Glomerular visceral epithelial cell (primary cell): ENCODE data around the gene TNNI2.
"Not testable (repeated sequence)": the region's sequence is repeated elsewhere in the genome, so short reads cannot be mapped to it uniquely, and the experiment has no call there.

Experiments used
- DNase-seq: peaks from one replicate; pipeline ENCODE4 v3.0.0-alpha.2; 2016; ENCODE audit errors: extremely low spot score

TNNI2 gene

GRCh38 chr11:1874441-1875092, 35.8 kb downstream of the TNNI2 start:
- DNase-seq: not testable (repeated sequence)

DNA sequence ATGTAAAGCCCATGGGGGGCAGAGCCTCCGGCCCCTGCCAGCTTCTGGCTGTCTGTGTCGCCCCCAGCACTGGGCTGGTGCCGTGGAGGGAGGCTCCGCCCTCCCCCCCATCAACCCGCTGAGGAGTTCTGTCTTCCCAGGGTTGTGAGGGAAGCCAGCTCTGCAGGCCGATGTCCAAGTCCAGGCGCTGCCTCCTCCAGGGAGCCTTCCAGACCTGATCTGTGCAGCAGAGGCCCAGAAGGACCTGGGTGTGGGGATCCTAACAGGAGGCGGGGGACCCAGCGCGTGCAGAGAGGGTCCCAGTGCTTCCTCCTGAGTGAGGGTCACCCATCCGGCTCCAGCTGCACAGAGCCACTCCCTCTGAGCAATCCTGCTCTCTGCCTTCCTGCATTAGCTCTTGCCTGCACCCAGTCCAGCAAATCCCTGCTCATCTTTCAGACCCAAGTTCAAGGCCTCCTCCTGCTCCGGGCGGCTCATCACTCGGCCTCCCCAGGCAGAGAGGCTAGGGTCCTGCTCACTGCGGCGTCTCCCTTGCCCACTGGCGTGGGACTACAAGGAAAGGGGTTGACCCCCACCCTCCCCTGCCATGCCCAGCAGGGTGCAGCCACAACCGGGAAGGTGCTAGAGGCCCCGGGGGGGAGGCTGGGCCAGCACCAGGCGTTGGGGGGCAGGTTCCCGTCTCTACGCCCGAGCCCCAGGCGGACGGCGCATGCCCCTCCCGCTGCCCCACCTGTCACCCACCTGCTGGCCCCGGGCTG, 36.5 kb downstream of the TNNI2 start:
- DNase-seq: no peak

GRCh38 chr11:1875851-1876301, 37.1 kb downstream of the TNNI2 start:
- not testable (repeated sequence) for DNase-seq

- DNase-seq: no peak
Measured at GRCh38 chr11:1876361-1877063, 37.7 kb downstream of the TNNI2 start.

GRCh38 chr11:1877211-1878136, 38.7 kb downstream of the TNNI2 start:
- DNase-seq: no peak

DNA sequence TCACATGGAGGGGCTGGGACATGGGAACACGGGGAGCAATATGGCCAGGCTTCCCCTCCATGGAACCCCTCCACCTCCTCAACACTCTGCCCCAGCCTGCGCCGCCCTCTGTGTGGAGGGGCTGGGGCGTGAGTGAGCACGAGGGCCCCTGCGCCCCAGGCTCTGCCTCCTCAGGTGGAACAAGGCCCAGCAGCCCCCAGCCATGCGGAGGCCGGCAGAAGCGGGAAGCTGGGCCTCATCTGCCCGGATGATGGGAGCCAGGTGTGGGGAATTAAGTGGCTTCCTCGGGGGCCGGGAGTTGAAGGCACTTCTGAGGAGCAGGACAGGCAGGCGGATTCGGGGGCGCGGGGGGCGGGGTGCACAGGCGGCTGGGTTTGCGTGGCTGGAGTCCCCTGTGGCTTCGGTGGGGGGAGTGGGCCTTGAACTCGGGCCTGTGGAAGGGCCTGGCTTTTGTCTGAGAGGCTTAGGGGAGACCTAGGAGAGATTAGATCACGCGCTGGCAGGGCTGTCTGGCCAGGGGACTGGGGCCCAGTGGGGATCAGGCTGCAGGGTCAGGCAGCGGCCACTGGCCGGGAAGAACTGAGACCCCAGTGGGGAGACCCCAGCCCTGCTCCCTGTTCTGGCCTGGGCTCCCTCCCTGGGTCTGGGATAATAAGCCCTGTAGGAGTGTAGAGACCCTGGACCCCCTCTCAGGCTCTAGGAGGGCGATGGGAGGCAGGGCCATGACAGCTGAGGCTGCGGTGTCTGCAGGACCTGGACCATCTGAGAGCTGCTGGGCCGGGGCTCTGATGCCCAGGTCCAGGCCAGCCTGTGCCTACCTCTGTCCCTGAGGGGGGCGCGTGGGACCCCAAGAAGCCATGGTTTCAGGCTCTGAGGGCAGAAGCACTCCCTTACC, 39.6 kb downstream of the TNNI2 start:
- no peak for DNase-seq

DNA sequence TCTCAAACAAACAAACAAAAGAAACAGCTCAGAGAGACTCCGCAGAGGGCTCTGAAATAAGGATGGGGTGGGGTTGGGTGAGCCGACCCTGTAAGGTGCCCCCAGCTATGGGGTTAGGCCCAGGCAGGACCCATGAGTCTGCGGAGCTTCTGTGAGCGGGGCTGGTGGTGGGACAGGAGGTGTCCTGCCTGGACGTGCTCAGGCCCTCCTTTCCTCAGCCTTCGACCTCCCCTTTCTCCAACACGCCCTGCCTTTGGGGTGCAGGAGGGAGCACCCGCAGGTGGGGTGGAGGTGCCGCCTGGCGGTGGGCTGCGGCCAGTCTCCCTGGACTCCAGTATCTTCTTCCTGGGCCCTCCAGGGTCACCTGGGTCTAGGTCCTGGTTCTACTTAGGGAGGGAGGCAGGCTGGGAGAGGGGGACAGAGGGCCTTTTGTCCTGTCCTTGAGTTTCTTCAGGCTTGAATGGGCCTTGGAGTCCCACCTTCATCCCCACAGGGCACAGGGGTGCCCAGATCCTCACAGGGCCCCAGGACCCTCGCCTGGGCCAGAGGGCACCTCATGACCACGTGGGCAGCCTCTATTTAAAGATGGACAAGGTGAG, 40.7 kb downstream of the TNNI2 start:
- DNase-seq: no peak

GRCh38 chr11:1879941-1880720, 41.4 kb downstream of the TNNI2 start:
- no peak for DNase-seq

DNA sequence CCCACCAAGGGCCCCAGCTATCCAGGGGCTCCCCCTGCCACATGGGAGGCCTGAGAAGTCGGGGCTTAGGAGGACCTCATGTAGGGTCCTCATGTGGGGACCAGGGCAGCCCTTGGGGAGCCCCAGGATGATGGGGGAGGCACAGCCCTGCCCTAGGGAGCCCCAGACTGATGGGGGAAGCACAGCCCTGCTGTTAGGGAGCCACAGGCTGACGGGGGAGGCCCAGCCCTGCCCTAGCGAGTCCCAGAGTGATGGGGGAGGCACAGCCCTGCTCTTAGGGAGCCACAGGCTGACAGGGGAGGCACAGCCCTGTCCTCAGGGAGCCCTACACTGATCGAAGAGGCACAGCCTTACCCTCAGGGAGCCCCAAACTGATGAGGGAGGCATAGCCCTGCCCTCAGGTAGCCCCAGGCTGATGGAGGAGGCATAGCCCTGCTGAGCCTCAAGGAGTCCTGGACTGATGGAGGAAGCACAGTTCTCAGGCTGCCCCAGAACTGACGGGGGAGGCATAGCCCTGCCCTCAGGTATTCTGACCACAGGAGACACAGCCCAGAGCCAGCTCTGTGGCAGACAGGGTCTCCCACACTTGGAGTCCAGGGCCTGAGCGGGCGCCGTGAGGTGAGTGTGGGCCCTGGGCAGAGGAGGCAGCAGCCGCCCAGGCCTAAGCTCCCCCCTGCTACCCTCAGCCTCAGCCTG, 42.1 kb downstream of the TNNI2 start:
- no peak for DNase-seq

- DNase-seq: no peak
Measured at GRCh38 chr11:1881442-1882264, 42.9 kb downstream of the TNNI2 start.

GRCh38 chr11:1882265-1883238, 43.8 kb downstream of the TNNI2 start:
- peak; percentile 59 for DNase-seq

DNA sequence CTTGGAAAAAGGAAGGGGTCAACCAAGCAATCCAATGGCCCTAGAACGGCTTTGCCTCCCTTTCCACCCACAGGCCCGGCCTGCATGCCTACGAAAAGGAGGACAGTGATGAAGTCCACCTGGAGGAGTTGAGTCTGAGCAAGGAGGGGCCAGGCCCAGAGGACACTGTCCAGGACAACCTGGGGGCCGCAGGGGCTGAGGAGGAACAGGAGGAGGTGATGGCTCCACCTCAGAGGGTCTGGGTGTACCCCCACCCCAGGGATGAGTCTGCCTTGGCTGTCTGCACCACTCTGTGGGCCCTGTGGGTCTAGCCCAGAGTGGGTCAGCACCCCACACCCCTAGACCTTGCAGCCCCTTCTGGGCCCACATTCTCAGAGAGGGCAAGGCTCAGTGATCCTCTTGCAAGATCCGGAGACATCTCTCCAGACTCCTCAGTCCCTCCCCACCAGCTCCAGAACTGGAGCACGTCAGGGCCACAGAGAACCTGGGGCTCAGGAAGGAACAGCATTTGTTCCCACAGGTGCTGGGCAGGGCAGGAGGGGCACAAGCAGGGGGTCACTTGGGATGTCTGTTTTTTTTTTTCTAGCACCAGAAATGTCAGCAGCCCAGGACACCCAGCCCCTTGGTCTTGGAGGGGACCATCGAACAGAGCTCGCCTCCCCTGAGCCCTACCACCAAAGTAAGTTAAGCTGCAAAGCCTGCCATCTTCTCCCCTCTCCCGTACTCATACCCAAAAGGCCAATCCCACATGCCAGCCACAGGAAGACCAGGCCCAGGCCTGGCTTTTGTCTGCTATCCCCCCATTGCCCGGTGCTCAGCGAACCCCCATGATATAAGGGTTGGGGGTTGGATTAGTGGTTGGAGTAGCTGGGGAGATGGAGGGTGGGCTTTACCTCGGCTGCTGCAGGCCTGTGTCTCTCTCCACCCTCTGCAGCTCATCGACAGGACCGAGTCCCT, 44.8 kb downstream of the TNNI2 start:
- DNase-seq: no peak

DNA sequence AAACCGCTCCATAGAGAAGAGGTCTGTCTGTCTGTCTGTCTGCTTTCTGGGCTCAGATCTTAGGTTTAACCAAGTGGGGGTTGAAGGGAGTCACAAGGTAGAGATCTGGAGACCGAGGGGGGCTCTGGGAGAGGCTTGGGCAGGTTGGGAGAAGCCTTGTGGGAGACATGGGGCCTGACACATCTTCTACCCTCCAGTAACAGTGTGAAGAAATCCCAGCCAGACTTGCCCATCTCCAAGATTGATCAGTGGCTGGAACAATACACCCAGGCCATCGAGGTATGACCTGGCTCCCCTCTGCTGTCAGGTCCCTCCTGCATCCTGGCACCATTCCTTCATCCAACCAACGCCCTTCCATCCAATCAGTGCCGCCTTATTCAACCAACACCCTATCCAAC, 45.5 kb downstream of the TNNI2 start:
- DNase-seq: no peak

GRCh38 chr11:1886551-1886950, 47.8 kb downstream of the TNNI2 start:
- DNase-seq: not testable (repeated sequence)
